Mesenchymal stem cell (in vitro differentiated cells and primary cell): Measurements from ENCODE around the gene CIAO2B.

Experiments used
- DNase-seq: peaks from one replicate; pipeline ENCODE4 v3.0.0-alpha.2; 2013
- H2AFZ ChIP-seq: one replicate; pipeline ENCODE4 v1.6.1; 2013; ENCODE audit warnings: low read depth, mild to moderate bottlenecking, control low read depth, inconsistent platforms, low read length, moderate library complexity
- H2AK5ac ChIP-seq: 2 replicates; pipeline ENCODE4 v1.6.1; 2013; ENCODE audit warnings: low read length, moderate library complexity, mild to moderate bottlenecking, inconsistent platforms; ENCODE audit not compliant: severe bottlenecking
- H2BK120ac ChIP-seq: one replicate; pipeline ENCODE4 v1.6.1; 2013; ENCODE audit warnings: low read depth, mild to moderate bottlenecking, inconsistent platforms, low read length, moderate library complexity
- H2BK12ac ChIP-seq, 2 experiments: one replicate each; pipeline ENCODE4 v1.6.1; 2013; ENCODE audit warnings: inconsistent platforms in 2 of 2, low read length in 2 of 2, mild to moderate bottlenecking in 2 of 2, moderate library complexity in 2 of 2, control low read depth in 1 of 2
- H2BK15ac ChIP-seq: one replicate; pipeline ENCODE4 v1.6.1; 2013; ENCODE audit warnings: mild to moderate bottlenecking, low read depth, inconsistent platforms; ENCODE audit not compliant: poor library complexity, severe bottlenecking
- H2BK5ac ChIP-seq: 2 replicates; pipeline ENCODE4 v1.6.1; 2013; ENCODE audit warnings: low read depth, mild to moderate bottlenecking, low read length, control low read depth, inconsistent platforms; ENCODE audit not compliant: poor library complexity, severe bottlenecking
- H3K14ac ChIP-seq, 2 experiments: one replicate each; pipeline ENCODE4 v1.6.1; 2013; ENCODE audit warnings: inconsistent platforms in 2 of 2, low read length in 2 of 2, control low read depth in 1 of 2, mild to moderate bottlenecking in 1 of 2, moderate library complexity in 1 of 2
- H3K18ac ChIP-seq, 2 experiments: one replicate each; pipeline ENCODE4 v1.6.1; 2013; ENCODE audit warnings: inconsistent platforms in 2 of 2, low read length in 2 of 2, control low read depth in 1 of 2, low read depth in 1 of 2, mild to moderate bottlenecking in 1 of 2
- H3K23ac ChIP-seq, 2 experiments: one replicate each; pipeline ENCODE4 v1.6.1; 2013; ENCODE audit warnings: inconsistent platforms in 2 of 2, low read length in 2 of 2, mild to moderate bottlenecking in 2 of 2, moderate library complexity in 2 of 2, control low read depth in 1 of 2
- H3K27ac ChIP-seq: 2 replicates; pipeline ENCODE4 v1.5.1; 2013; ENCODE audit warnings: mild to moderate bottlenecking, moderate library complexity, low read length, control low read depth, inconsistent platforms; ENCODE audit not compliant: poor library complexity, severe bottlenecking
- H3K27me3 ChIP-seq, 2 experiments: 2 replicates each; pipeline versions ENCODE4 v1.6.1 to v1.7.0; 2013; ENCODE audit warnings: low read length in 2 of 2, mild to moderate bottlenecking in 2 of 2, moderate library complexity in 2 of 2, control low read depth in 1 of 2, inconsistent platforms in 1 of 2; ENCODE audit not compliant: control insufficient read depth in 1 of 2, insufficient read depth in 1 of 2
- H3K36me3 ChIP-seq, 2 experiments: 2 replicates each; pipeline versions ENCODE4 v1.6.1 to v1.7.0; 2013; ENCODE audit warnings: low read length in 2 of 2, control low read depth in 1 of 2, inconsistent platforms in 1 of 2, low read depth in 1 of 2, mild to moderate bottlenecking in 1 of 2; ENCODE audit not compliant: insufficient read depth in 2 of 2, control insufficient read depth in 1 of 2
- H3K4ac ChIP-seq, 2 experiments: one replicate each; pipeline ENCODE4 v1.6.1; 2013; ENCODE audit warnings: inconsistent platforms in 2 of 2, low read length in 2 of 2, mild to moderate bottlenecking in 2 of 2, moderate library complexity in 2 of 2, control low read depth in 1 of 2, low read depth in 1 of 2
- H3K4me1 ChIP-seq: 2 replicates; pipeline ENCODE4 v1.6.1; 2013; ENCODE audit warnings: low read depth, low read length, control low read depth; ENCODE audit not compliant: control insufficient read depth, insufficient read depth
- H3K4me2 ChIP-seq: 2 replicates; pipeline ENCODE4 v1.6.1; 2013; ENCODE audit warnings: low read length, mild to moderate bottlenecking, inconsistent platforms; ENCODE audit not compliant: poor library complexity, severe bottlenecking
- H3K4me3 ChIP-seq, 2 experiments: 2 replicates each; pipeline versions ENCODE4 v1.5.1 to v1.7.0; 2013; ENCODE audit warnings: low read length in 2 of 2, mild to moderate bottlenecking in 2 of 2, control low read depth in 1 of 2, low read depth in 1 of 2; ENCODE audit not compliant: insufficient read depth in 1 of 2
- H3K79me1 ChIP-seq: replicated peaks from 2 replicates; pipeline ENCODE4 v1.6.1; 2013; ENCODE audit warnings: mild to moderate bottlenecking, control low read depth, low read length, inconsistent platforms; ENCODE audit not compliant: poor library complexity, severe bottlenecking
- H3K9ac ChIP-seq: 2 replicates; pipeline ENCODE4 v1.7.0; 2013; ENCODE audit warnings: mild to moderate bottlenecking, low read length, moderate library complexity
- H3K9me3 ChIP-seq: 2 replicates; pipeline ENCODE4 v1.7.0; 2013; ENCODE audit warnings: mild to moderate bottlenecking, low read length; ENCODE audit not compliant: control insufficient read depth
- H4K8ac ChIP-seq: one replicate; pipeline ENCODE4 v1.6.1; 2013; ENCODE audit warnings: inconsistent platforms, mild to moderate bottlenecking, low read length, moderate library complexity
- H4K91ac ChIP-seq: one replicate; pipeline ENCODE4 v1.6.1; 2013; ENCODE audit warnings: mild to moderate bottlenecking, low read length, inconsistent platforms
- WGBS: methylation state at CpG from one replicate; pipeline ENCODE4 v1.1.7; 2013; ENCODE audit warnings: mixed read lengths; 5-methylcytosine and 5-hydroxymethylcytosine counted together

The CIAO2B gene

DNA sequence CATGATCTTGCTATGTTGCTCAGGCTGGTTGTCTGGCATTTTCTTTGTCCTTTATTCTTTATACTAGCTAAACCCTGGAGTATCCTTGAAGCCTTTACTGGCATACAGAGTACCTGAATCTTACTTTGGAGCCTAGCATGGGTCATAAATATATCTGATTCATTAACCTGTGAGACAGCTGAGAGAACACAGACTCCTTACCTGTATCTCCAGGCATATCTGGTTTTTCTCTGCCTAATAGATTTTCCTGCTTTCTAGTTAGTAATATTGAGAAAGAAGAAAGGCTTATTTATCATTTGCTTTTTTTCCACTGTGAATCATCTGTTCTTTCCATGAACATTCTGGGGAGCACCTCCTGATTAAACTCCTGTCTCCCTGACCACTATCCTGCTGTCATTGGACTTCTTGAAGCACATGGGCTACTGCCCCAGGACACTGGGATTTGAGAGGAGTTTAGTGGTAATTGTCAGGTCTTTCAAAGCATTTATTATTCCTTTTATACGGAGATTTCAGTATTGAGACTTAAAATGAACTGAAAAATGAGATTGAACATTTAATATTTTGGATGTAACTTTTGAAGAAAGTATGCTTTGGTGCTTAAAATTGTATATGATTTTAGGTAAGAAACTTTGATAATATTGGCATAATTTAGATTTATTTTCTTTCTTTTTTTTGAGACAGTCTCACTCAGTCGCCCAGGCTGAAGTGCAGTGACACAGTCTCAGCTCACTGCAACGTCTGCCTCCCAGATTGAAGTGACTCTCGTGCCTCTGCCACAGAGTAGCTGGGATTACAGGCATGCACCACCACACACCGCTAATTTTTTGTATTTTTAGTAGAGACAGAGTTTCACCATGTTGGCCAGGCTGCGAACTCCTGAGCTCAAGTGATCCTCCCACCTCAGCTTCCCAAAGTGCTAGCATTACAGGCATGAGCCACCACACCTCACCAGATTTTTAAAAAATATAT is 45.3 kb downstream of the CIAO2B start:
- Histone ChIP-seq H2BK120ac (no peak overlapping the region), H4K91ac (no peak overlapping the region), H3K4ac (no peak overlapping the region), H3K9me3 (no peaks in the 10 kb centered on the region), H3K36me3 (peaks cover 21 to 41% of the 10 kb centered on the region in 2 experiments), H2BK12ac (no peak overlapping the region), H2AK5ac (no peak overlapping the region), H3K27me3 (no peaks in the 10 kb centered on the region), H3K14ac (no peak overlapping the region), H3K23ac (no peak overlapping the region), H3K9ac (no peak overlapping the region), H2AFZ (no peak overlapping the region), H2BK15ac (no peak overlapping the region), H3K27ac (no peak overlapping the region), H3K79me1 (peaks cover 33% of the 10 kb centered on the region), H3K4me1 (peaks cover 8% of the 10 kb centered on the region), H2BK5ac (no peak overlapping the region), H4K8ac (no peak overlapping the region), H3K4me2 (no peak overlapping the region), H3K4me3 (no peak overlapping the region), H3K18ac (no peak overlapping the region)
- peak; percentile 18 for DNase-seq
- 95% methylated on average over 6 of the region's 6 CpGs for WGBS

DNA sequence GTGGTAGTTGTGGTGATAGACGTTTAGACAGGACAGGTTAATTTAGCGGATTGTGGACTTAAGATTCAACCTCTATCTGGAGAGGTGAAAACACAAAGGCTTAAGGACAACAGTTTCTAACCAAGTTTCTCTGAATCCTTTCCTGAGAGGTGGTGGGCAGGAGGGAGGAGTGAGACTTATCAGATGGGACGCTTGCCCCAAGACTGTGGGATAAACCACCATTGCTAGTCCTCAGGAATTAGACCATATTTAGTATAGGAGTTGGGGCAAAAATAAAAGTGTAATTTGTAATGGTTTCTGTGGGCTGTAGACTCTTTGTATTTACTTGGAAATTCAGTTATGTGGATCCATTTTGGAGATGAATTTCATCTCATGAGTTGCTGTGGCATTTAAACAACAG is 47.3 kb downstream of the CIAO2B start:
- 98% methylated on average over 3 of the region's 3 CpGs for WGBS
- Histone ChIP-seq H3K27me3 (no peaks in the 10 kb centered on the region), H2BK15ac (no peak overlapping the region), H3K4me3 (no peak overlapping the region), H3K79me1 (peaks cover 42% of the 10 kb centered on the region), H3K23ac (no peak overlapping the region), H2BK120ac (no peak overlapping the region), H3K4me2 (no peak overlapping the region), H3K4me1 (peaks cover 7% of the 10 kb centered on the region), H2BK12ac (no peak overlapping the region), H3K9me3 (no peaks in the 10 kb centered on the region), H2AK5ac (no peak overlapping the region), H3K4ac (no peak overlapping the region), H4K8ac (no peak overlapping the region), H3K18ac (no peak overlapping the region), H3K14ac (no peak overlapping the region), H3K9ac (no peak overlapping the region), H2BK5ac (no peak overlapping the region), H3K36me3 (peaks cover 21 to 42% of the 10 kb centered on the region in 2 experiments), H4K91ac (no peak overlapping the region), H2AFZ (no peak overlapping the region), H3K27ac (no peak overlapping the region)
- no peak for DNase-seq

DNA sequence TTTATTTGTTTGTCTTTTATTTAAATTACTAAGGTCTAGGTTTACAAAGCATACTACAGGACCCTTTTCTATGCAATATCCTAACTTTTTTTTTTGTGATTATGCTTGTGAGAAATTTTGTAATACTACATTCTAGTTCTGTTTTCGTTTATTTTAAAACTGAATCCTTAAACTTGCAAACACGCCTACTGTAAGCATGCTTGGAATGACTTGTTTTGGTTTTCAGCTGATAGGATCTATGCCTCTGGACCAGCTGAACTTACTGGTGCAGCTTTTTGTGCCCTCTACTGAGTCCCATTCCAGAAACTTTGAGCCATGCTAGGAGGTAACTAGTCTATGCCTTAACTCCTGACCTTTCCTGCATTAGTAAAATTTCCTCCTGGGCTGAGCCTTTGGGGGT is 47.9 kb downstream of the CIAO2B start:
- H3K27ac ChIP-seq: no peak overlapping the region
- H3K4me3 ChIP-seq: no peak overlapping the region
- H2BK12ac ChIP-seq: no peak overlapping the region
- no peak overlapping the region for H3K9ac ChIP-seq
- no peak overlapping the region for H2AFZ ChIP-seq
- WGBS: 44% methylated on average over 2 of the region's 2 CpGs
- no peak overlapping the region for H2BK15ac ChIP-seq
- no peaks in the 10 kb centered on the region for H3K9me3 ChIP-seq
- H4K91ac ChIP-seq: no peak overlapping the region
- no peak overlapping the region for H2BK5ac ChIP-seq
- no peak overlapping the region for H2BK120ac ChIP-seq
- peaks cover 40% of the 10 kb centered on the region for H3K79me1 ChIP-seq
- no peak overlapping the region for H2AK5ac ChIP-seq
- peaks cover 20 to 42% of the 10 kb centered on the region in 2 experiments for H3K36me3 ChIP-seq
- H3K4me2 ChIP-seq: no peak overlapping the region
- no peak overlapping the region for H3K18ac ChIP-seq
- no peaks in the 10 kb centered on the region for H3K27me3 ChIP-seq
- no peak overlapping the region for H3K14ac ChIP-seq
- no peak for DNase-seq
- H3K23ac ChIP-seq: no peak overlapping the region
- no peak overlapping the region for H3K4ac ChIP-seq
- peaks cover 8% of the 10 kb centered on the region for H3K4me1 ChIP-seq
- H4K8ac ChIP-seq: no peak overlapping the region

DNA sequence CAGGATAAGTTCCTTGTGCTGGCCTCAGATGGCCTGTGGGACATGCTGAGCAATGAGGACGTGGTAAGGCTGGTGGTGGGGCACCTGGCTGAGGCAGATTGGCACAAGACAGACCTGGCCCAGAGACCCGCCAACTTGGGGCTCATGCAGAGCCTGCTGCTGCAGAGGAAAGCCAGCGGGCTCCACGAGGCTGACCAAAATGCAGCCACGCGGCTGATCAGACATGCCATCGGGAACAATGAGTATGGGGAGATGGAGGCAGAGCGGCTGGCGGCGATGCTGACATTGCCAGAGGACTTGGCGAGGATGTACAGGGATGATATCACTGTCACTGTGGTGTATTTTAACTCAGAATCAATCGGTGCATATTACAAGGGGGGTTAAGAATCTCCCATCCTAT is 48.7 kb downstream of the CIAO2B start:
- Histone ChIP-seq H3K4ac (no peak overlapping the region), H2BK15ac (no peak overlapping the region), H4K8ac (no peak overlapping the region), H2AFZ (no peak overlapping the region), H2AK5ac (no peak overlapping the region), H3K9ac (no peak overlapping the region), H2BK120ac (no peak overlapping the region), H3K79me1 (peaks cover 42% of the 10 kb centered on the region), H3K36me3 (peaks cover 17 to 42% of the 10 kb centered on the region in 2 experiments), H3K27ac (no peak overlapping the region), H3K4me3 (peak overlapping the region in 1 of 2 experiments; percentile 8), H3K4me2 (no peak overlapping the region), H3K23ac (no peak overlapping the region), H3K18ac (no peak overlapping the region), H2BK5ac (no peak overlapping the region), H3K14ac (no peak overlapping the region), H3K9me3 (no peaks in the 10 kb centered on the region), H3K4me1 (peaks cover 10% of the 10 kb centered on the region), H3K27me3 (no peaks in the 10 kb centered on the region), H4K91ac (no peak overlapping the region), H2BK12ac (no peak overlapping the region)
- DNase-seq: no peak
- WGBS: 96% methylated on average over 10 of the region's 12 CpGs
